ENCODE results near the gene MRPL33. TPM values are rescaled to one million over a fixed set of nuclear protein-coding genes. Genes with fewer than 3 reads are reported as not detected.
"Not testable (repeated sequence)": the region's sequence is repeated elsewhere in the genome, so short reads cannot be mapped to it uniquely, and the experiment has no call there.

MRPL33 gene
- total RNA-seq, 1 donor from 2014 or later: 59.6 TPM

GRCh38 chr2:27752551-27753237 lies 18.8 kb upstream of the MRPL33 start:
- Mint-ChIP-seq H3K4me3 (no peak overlapping the region), H3K4me1 (peaks cover 8% of the 10 kb centered on the region), H3K27ac (no peak overlapping the region), H3K27me3 (peaks cover 12% of the 10 kb centered on the region), H3K9me3 (peaks cover 16% of the 10 kb centered on the region), H3K36me3 (ENCODE audit: low read depth) (peaks cover 3% of the 10 kb centered on the region)
- intact Hi-C loops (cut with micrococcal nuclease): loop anchor here (2.0 to 5.0 kb wide), 2 partner anchors 50 to 660 kb away; no protein-coding TSS in a partner anchor
- no peak for DNase-seq

- H3K4me3 Mint-ChIP-seq: no peak overlapping the region
- H3K27me3 Mint-ChIP-seq: peaks cover 3% of the 10 kb centered on the region
- peaks cover 6% of the 10 kb centered on the region for H3K9me3 Mint-ChIP-seq
- peak overlapping the region; percentile 25 for H3K27ac Mint-ChIP-seq
- H3K36me3 Mint-ChIP-seq (ENCODE audit: low read depth): no peaks in the 10 kb centered on the region
- peaks cover 8% of the 10 kb centered on the region for H3K4me1 Mint-ChIP-seq
- intact Hi-C loops (cut with micrococcal nuclease): loop anchor here (1.0 to 5.0 kb wide), 3 partner anchors 639 to 698 kb away; no protein-coding TSS in a partner anchor
- peak; percentile 94 for DNase-seq
These were observed 17.4 kb upstream of the MRPL33 start for GRCh38 chr2:27754138-27754588.

DNA sequence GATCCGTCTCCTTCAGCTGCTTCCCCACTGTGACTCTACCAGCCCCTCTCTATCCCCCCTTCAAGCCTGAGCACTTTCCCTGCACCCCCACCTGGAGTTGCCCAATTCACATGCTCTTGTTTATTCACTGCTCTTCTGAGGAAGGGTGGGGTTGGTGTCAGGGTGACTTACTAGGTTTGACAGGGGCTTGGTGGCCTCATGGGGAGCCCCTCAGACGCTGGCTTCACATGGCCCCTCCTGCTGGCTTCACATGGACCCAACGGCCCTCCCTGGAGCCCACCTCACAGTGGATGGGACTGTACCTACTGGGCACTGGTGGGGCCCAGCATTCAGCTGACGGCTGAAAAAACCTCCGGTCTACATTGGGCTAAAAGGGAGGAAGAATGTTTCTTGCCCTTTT lies 16.7 kb upstream of the MRPL33 start:
- intact Hi-C loops (cut with micrococcal nuclease): loop anchor here (1.0 to 5.0 kb wide), 3 partner anchors 638 to 697 kb away; no protein-coding TSS in a partner anchor
- no peaks in the 10 kb centered on the region for H3K9me3 Mint-ChIP-seq
- H3K36me3 Mint-ChIP-seq (ENCODE audit: low read depth): no peaks in the 10 kb centered on the region
- H3K27ac Mint-ChIP-seq: peak overlapping the region; percentile 37
- H3K27me3 Mint-ChIP-seq: no peaks in the 10 kb centered on the region
- peaks cover 8% of the 10 kb centered on the region for H3K4me1 Mint-ChIP-seq
- DNase-seq: no peak
- no peak overlapping the region for H3K4me3 Mint-ChIP-seq

- no peak for DNase-seq
- no peaks in the 10 kb centered on the region for H3K27me3 Mint-ChIP-seq
- intact Hi-C loops (cut with micrococcal nuclease): no loop called here
These were observed 15.4 kb upstream of the MRPL33 start for GRCh38 chr2:27756091-27756490.

DNA sequence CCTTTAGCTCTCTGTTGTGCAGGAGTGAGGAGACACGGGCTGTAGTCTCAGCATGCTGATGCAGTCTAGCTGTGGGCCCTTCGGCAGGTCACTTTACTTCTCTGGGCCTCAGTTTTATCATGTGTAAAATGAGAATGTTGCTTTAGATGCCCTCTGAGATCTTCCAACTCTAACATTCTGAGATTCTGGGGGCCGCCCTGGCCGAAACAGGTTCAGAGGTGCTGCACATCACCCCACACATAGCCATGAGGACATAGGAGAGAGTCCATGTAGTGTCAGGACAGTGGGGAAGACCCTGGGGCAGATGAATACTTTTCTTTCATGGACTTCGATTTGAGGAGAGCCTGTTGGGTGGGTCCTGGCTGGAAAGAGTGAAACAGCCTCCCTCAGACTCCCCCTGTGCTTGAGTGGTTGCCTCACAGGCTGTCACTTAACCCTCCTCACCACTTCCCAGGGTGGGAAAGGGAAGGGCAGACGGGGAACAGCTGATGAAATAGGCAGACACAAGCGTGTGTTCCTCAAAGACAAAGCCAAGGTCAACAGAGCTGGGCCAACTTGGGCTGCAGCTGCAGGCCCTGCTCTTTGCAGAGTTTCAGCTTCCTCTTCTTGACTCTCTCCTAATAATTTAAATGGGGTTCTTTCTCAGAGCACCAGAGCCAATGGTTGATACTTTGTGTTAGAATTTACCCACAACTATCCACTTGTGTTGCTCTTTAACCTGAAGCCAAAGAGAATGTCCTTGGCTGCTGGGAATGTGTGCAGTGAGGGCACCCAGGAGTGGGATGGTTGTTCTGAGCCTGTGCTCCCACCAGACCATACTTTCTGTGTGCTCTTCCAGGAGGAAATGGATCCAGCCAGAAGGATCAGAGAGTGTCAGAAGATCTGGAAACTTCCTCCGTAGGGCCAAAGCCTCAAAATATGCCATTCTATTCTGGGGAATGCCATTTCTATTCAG lies 14.7 kb upstream of the MRPL33 start:
- no peak overlapping the region for H3K27ac Mint-ChIP-seq
- H3K36me3 Mint-ChIP-seq (ENCODE audit: low read depth): no peaks in the 10 kb centered on the region
- H3K4me1 Mint-ChIP-seq: peaks cover 10% of the 10 kb centered on the region
- intact Hi-C loops (cut with micrococcal nuclease): no loop called here
- no peaks in the 10 kb centered on the region for H3K9me3 Mint-ChIP-seq
- no peak for DNase-seq
- H3K4me3 Mint-ChIP-seq: no peak overlapping the region
- no peaks in the 10 kb centered on the region for H3K27me3 Mint-ChIP-seq

More at GRCh38 chr2:27756091-27756490, 15.4 kb upstream of the MRPL33 start:
- H3K4me3 Mint-ChIP-seq: no peak overlapping the region
- no peak overlapping the region for H3K27ac Mint-ChIP-seq
- peaks cover 8% of the 10 kb centered on the region for H3K4me1 Mint-ChIP-seq
- no peaks in the 10 kb centered on the region for H3K9me3 Mint-ChIP-seq
- no peaks in the 10 kb centered on the region for H3K36me3 Mint-ChIP-seq (ENCODE audit: low read depth)

GRCh38 chr2:27762951-27763906 lies 8.3 kb upstream of the MRPL33 start:
- intact Hi-C loops (cut with micrococcal nuclease): no loop called here
- DNase-seq: no peak
- Mint-ChIP-seq H3K27me3 (peaks cover 1% of the 10 kb centered on the region), H3K36me3 (ENCODE audit: low read depth) (no peaks in the 10 kb centered on the region), H3K4me3 (no peak overlapping the region), H3K4me1 (peaks cover 12% of the 10 kb centered on the region), H3K27ac (no peak overlapping the region), H3K9me3 (no peaks in the 10 kb centered on the region)

- H3K4me3 Mint-ChIP-seq: no peak overlapping the region
- no peaks in the 10 kb centered on the region for H3K36me3 Mint-ChIP-seq (ENCODE audit: low read depth)
- H3K4me1 Mint-ChIP-seq: peaks cover 12% of the 10 kb centered on the region
- H3K27me3 Mint-ChIP-seq: peaks cover 1% of the 10 kb centered on the region
- intact Hi-C loops (cut with micrococcal nuclease): no loop called here
- no peak for DNase-seq
- H3K9me3 Mint-ChIP-seq: no peaks in the 10 kb centered on the region
- no peak overlapping the region for H3K27ac Mint-ChIP-seq
These were observed 7.6 kb upstream of the MRPL33 start for GRCh38 chr2:27763907-27764267.

DNA sequence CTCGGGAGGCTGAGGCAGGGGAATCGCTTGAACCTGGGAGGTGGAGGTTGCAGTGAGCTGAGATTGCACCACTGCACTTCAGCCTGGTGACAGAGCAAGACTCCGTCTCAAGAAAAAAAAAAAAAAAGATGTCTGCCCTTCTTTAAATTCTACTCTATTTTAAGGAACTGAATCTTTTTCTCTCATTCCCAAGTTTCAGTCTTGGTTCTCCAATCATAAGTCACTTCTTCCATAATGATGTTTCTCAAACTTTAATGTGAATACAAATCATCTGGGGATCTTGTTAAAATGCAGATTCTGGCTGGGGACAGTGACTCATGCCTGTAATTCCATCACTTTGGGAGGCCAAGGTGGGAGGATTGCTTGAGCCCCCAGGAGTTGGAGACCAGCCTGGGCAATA lies 7.0 kb upstream of the MRPL33 start:
- H3K27me3 Mint-ChIP-seq; H3K9me3 Mint-ChIP-seq; H3K36me3 Mint-ChIP-seq (ENCODE audit: low read depth); H3K4me3 Mint-ChIP-seq; DNase-seq; intact Hi-C loops (cut with micrococcal nuclease); H3K27ac Mint-ChIP-seq: not testable (repeated sequence)
- H3K4me1 Mint-ChIP-seq: peaks cover 12% of the 10 kb centered on the region

GRCh38 chr2:27765621-27766286 lies 5.8 kb upstream of the MRPL33 start:
- Mint-ChIP-seq H3K4me3 (peak overlapping the region; percentile 28), H3K9me3 (no peaks in the 10 kb centered on the region), H3K27ac (peak overlapping the region; percentile 60), H3K27me3 (peaks cover 1% of the 10 kb centered on the region), H3K36me3 (ENCODE audit: low read depth) (no peaks in the 10 kb centered on the region), H3K4me1 (peaks cover 12% of the 10 kb centered on the region)
- peak; percentile 80 for DNase-seq
- intact Hi-C loops (cut with micrococcal nuclease): no loop called here

DNA sequence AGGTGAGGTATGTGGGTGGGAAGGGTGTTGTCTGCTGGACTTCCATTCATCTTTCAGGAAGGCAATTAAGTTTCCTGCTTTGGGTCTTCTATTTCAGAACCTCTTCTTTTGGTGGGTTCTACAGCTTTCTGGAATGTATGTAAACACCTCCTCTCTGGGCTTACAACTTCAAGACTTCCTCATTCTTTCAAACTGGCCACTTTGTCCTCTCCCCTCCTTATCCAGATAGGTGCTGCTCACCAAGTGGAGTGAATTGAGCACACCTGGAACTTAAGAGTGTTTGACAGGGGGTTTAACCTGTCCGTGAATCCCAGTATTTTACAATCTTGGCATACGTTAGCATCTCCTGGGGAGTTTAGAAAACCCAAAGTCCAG lies 5.2 kb upstream of the MRPL33 start:
- Mint-ChIP-seq H3K4me1 (peaks cover 15% of the 10 kb centered on the region), H3K4me3 (peak overlapping the region; percentile 28), H3K27ac (peak overlapping the region; percentile 32), H3K36me3 (ENCODE audit: low read depth) (no peaks in the 10 kb centered on the region), H3K27me3 (peaks cover 1% of the 10 kb centered on the region), H3K9me3 (peaks cover 3% of the 10 kb centered on the region)
- no peak for DNase-seq
- intact Hi-C loops (cut with micrococcal nuclease): no loop called here

GRCh38 chr2:27771202-27771547 lies 344 bp upstream of the MRPL33 start:
- H3K27ac Mint-ChIP-seq: peak overlapping the region; percentile 97
- H3K4me1 Mint-ChIP-seq: peaks cover 25% of the 10 kb centered on the region
- intact Hi-C loops (cut with micrococcal nuclease): loop anchor here (2.0 to 5.0 kb wide), 5 partner anchors 69 to 681 kb away; partner anchors contain the start of genes BABAM2, FOSL2 and RBKS
- peaks cover 23% of the 10 kb centered on the region for H3K36me3 Mint-ChIP-seq (ENCODE audit: low read depth)
- no peak for DNase-seq
- H3K27me3 Mint-ChIP-seq: no peaks in the 10 kb centered on the region
- peaks cover 3% of the 10 kb centered on the region for H3K9me3 Mint-ChIP-seq
- H3K4me3 Mint-ChIP-seq: peak overlapping the region; percentile 98

- intact Hi-C loops (cut with micrococcal nuclease): loop anchor here (5.0 kb wide), 4 partner anchors 71 to 679 kb away; partner anchors contain the start of gene FOSL2
- Mint-ChIP-seq H3K27me3 (no peaks in the 10 kb centered on the region), H3K36me3 (ENCODE audit: low read depth) (peaks cover 30% of the 10 kb centered on the region), H3K4me3 (peak overlapping the region; percentile 98), H3K9me3 (peaks cover 3% of the 10 kb centered on the region), H3K27ac (peak overlapping the region; percentile 67), H3K4me1 (peaks cover 23% of the 10 kb centered on the region)
- no peak for DNase-seq
These were observed 1.3 kb downstream of the MRPL33 start for GRCh38 chr2:27772804-27773203.

DNA sequence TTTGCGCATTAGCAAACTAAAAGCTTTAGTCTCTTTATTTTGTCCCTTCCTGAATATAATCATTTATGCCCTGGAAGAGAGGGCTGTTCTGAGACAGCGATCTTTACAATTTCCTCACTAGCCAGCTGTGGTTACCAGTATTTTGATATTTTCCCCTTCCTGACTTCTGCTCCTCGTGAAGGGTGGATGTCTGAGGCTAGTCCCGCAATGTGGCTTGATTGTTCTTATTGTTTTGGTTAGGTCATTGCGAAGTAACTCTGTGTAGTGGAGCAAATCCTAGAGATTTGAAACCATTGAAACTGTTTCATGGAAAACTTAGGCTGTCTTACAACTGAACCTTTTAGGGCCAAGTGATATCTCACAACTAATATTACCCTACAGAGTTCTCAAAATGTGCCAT lies 2.4 kb downstream of the MRPL33 start:
- H3K27me3 Mint-ChIP-seq: no peaks in the 10 kb centered on the region
- peaks cover 35% of the 10 kb centered on the region for H3K36me3 Mint-ChIP-seq (ENCODE audit: low read depth)
- peaks cover 3% of the 10 kb centered on the region for H3K9me3 Mint-ChIP-seq
- peaks cover 27% of the 10 kb centered on the region for H3K4me1 Mint-ChIP-seq
- intact Hi-C loops (cut with micrococcal nuclease): loop anchor here (5.0 kb wide), 4 partner anchors 72 to 678 kb away; partner anchors contain the start of gene FOSL2
- peak overlapping the region; percentile 27 for H3K27ac Mint-ChIP-seq
- H3K4me3 Mint-ChIP-seq: peak overlapping the region; percentile 98
- DNase-seq: no peak
